Measurements from ENCODE around the gene DOLPP1.
"Not testable (repeated sequence)": the region's sequence is repeated elsewhere in the genome, so short reads cannot be mapped to it uniquely, and the experiment has no call there.

Gene DOLPP1

DNA sequence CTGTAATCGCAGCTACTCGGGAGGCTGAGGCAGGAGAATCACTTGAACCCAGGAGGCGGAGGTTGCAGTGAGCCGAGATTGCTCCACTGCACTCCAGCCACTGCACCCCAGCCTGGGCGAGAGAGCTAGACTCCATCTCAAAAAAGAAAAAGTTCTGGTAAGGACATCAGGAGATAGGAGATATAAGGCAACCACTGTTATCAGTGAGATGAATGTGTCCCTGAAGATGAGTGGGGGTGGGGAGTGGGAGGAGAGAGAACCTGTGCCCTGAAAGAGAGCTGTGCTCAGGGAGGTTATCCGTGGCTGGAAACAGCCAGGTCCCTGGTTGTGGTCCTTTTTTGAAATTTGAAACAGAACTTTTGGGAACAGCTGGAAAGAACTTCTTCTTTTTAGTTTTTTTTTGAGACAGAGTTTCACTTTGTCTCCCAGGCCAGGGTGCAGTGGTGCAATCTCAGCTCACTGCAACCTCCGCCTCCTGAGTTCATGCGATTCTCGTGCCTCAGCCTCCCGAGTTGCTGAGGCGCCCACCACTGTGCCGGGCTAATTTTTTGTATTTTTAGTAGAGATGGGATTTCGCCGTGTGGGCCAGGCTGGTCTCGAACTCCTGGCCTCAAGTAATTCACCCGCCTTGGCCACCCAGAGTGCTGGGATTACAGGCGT, 32.9 kb downstream of the DOLPP1 start:
- DNase-seq, result no peak

DNA sequence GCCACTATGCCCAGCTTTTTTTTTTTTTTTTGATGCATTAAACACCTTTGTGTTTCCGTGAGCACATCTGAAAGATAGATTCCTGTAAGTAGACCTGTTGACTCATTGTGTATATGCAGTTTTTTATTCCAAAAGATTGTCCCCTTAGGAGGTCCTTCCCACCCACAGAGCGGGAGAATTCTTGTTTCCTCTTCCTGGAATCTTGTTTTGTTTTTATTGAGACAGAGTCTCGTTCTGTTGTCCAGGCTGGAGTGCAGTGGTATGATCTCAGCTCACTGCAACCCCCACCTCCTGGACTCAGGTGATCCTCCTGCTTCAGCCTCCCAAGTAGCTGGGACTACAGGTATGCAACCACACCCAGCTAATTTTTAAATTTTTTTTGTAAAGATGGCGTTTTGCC, 37.9 kb downstream of the DOLPP1 start:
- no peak for DNase-seq

DNA sequence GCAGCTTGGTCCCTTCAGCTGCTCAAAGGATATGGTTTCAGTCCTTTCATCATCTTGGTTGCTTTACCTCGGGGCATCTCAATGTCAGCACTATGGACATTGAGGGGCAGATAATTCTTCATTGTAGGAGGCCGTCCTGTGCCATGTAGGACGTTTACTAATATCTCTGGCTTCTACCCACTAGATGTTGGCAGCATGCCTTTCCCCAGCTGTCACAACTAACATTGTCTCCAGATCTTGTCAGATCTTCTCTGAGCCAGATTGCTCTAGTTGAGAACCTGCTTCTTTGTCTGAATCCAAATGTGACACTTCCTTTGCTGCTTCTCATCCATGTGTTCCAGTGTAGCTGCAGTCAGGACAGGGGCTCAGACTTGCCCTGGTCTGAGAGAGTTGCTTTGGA, 40.6 kb downstream of the DOLPP1 start:
- DNase-seq, result no peak

DNA sequence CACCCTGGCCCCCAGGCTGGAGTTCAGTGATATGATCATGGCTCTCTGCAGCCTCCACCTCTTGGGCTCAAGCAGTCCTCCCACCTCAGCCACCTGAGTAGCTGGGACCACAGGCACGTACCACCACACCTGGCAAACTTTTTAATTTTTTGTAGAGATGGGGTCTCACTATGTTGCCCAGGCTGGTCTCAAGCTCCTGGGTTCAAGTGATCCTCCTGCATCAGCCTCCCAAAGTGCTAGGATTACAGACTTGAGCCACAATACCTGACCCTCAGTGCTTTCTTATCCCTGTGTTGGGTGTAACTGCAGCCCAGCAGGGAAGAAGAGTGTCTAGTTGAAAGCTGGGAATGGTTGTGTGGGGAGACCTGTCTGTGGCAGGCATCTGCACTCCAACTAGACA, 41.2 kb downstream of the DOLPP1 start:
- no peak for DNase-seq

DNA sequence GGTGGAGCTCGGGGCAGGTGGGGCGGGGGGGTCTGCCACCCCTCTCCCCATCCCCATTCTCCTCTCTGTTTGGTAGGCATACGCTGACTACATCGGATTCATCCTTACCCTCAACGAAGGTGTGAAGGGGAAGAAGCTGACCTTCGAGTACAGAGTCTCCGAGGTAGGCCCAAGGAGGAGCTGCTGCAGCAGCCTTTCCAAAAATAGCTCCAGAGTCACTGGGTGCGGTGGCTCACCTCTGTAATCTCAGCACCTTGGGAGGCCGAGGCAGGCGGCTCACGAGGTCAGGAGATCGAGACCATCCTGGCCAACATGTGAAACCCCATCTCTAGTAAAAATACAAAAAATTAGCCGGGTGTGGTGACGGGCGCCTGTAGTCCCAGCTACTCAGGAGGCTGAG, 42.1 kb downstream of the DOLPP1 start:
- DNase-seq, result not testable (repeated sequence)

DNA sequence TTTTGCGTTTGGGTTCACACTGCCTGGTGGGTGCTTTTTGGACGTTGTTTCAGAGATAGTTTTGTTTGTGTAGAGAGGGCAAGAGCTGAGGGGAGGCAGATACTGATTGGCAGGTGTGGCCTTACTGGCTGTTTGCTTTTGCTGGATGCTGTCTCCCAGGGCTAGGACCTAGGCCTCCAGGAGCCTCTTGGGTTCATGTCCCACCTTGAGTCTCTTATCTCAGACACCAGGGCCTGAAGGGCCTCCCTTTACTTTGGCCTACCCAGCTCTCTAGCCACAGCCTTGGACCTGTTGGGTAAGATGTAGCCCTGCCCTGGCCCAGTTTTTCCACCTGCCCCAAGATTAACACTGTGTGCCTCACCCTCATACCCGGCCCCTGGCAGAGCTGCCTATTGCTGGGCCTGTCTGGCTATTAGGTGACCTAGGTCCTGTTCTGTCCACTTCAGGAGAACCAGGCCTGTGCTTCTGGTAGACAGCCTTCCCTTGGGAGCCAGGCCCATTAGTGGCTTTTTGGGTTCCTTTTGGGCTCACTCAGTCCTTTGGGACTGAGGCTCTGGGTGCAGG, 43.7 kb downstream of the DOLPP1 start:
- DNase-seq, result no peak

DNA sequence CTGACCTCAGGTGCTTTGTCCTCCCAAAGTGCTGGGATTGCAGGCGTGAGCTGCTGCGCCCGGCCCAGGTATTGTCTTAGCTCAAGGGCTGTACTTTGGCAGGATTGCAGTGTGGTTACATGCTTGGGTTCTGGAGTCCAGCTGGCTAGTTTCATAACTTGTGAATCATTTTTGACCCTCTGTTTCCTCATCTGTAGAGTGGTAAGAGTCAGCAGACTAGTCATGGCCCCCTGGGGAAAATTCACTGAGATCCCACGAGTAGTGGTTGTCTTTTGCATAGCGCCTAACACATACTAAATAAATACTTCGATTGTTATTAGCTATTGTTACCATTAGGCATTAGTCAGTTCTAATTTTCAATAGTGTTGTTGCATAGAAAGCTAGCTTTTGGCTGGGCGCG, 44.6 kb downstream of the DOLPP1 start:
- no peak for DNase-seq

DNA sequence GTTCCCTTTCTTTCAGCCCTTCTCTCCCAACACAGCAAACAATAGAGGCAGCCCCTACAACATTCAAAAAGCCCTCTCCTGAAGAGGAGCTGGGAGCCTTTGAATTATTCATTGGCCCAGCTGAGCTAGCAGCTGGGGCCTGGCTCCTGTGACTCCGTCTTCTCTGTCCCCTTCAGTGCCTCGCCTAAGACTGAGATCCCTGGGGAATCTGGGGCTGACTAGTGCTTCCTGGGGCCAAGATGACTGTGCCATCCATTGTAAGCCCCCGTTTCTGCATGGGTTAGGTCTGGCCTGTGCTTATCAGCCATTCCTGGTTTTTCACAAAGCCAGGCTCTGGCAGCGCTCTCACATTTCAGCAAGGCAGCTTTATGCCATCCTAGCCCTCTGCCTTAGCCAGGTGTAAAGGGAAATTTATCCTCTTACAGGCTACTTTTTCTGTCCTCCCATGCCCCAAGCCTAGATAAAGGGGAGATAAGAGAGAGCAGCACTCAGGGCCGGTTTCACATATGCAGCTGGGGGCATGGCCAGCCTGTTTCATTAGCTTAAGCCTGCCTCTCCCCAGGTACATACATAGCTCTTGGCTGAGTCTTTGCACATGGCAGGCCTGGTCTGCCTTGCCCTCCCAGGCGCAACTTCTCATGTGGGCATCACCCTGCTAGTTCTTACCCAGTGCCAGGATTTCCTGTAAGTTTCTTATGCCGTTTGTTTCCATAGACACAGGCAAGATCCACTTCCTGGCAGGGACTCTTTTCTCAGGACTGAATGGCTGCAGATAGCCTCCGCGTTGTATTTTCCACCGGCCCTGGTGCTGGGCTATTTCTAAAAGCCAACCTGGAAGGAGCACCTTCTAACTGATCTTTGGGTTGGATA, 46.1 kb downstream of the DOLPP1 start:
- DNase-seq, result no peak

DNA sequence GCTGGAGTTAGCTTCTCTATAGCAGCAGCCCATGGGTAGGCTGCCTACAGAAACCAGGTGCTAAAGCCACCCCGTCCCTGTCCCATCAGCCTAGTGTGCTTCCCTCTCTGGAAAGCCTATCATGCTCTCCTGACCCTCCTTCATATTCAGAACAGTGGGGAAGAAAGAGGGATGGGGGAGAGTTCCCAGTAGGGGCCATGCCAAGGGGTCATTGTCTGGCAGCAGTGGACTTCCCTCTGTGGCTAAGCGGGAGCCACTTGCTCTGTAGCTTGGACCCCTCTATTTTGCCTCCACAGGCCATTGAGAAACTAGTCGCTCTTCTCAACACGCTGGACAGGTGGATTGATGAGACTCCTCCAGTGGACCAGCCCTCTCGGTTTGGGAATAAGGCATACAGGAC, 47.8 kb downstream of the DOLPP1 start:
- DNase-seq, result no peak

DNA sequence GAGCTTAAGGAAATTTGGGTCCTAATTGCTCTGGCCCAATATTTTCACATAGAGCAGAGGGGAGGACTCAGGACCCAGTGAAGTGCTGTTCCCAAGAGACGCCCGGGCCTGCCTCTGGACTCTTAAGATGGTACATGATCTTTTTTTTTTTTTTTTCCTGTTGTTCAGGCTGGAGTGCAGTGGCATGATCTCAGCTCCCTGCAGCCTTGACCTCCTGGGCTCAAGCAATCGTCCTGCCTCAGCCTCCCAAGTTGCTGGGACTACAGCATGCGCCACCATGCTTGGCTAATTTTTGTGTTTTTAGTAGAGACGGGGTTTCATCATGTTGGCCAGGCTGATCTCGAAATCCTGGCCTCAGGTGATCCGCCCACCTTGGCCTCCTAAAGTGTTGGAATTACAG, 49.4 kb downstream of the DOLPP1 start:
- DNase-seq, result not testable (repeated sequence)

DNA sequence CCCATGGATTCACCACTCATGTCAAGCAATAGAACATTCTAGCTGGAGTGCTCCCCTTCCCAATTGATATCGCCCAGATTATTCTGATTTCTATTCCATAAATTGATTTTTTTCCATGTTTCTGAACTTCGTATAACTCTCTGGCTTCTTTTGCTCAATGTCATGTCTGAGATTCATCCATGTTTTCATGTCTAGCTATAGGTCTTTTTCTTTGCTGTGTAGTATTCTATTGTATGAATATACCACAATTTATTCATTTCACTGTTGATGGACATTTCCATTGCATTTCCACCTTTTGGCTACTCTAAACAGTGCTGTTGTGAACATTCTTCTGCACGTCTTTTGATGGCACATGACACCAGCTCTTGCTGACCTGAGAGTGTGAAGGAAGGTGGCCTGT, 49.9 kb downstream of the DOLPP1 start:
- DNase-seq, result no peak

DNA sequence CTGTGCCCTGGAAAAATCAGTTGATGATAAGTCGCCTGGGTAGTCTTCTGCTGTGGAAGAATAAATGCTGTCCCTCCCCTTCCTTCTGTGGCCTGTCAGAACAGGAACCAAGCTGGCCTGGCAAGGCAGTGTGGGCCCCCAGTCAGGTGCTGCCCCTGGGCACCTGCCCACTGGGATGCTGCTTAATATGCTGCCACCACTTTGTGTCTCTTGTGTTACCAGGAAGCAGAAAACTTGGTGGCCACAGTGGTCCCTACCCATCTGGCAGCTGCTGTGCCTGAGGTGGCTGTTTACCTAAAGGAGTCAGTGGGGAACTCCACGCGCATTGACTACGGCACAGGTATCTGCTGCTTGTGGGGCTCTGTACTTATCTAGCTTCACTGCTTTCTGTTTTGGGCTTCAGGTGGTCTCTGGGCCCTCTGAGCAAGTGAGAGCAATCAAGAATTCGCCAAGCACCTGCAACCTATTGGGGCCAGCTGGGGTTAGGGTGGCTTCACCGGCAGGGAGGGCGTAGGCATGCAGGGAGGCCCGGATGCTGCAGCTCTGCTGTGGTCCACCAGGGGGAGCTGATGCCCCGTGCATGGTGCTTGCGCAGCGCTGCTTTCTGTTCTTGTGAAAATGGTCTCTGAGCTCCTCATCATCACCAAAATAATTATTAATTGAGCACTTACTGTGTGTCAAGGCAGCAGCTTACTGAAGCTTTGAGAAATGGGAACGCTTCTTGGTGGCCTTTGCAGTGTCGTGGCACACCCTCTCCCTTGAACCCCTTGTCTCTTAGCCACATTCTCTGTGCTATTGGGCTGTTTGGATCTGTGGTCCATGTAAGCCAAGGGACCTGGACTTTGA, 50.6 kb downstream of the DOLPP1 start:
- DNase-seq, result peak; percentile 87

DNA sequence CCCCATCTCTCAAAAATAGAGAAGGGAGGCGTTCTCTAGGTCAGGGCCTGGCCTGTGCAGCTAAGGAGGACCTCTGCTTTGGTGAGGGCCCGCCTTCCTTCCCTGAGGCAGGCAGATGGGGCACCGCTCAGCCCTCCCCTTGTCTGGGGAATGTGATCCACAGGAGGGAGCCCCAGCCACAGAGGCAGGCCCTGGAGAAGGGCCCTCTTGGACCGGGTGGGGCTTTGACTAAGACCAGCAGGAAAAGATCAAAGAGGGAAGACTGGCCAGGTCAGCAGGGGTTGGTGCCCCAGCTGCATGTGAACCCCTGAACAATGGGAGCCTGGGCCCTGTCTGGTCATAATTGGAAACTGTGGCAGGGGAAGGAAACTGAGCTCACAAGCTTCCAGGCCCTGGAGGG, 52.2 kb downstream of the DOLPP1 start:
- no peak for DNase-seq

DNA sequence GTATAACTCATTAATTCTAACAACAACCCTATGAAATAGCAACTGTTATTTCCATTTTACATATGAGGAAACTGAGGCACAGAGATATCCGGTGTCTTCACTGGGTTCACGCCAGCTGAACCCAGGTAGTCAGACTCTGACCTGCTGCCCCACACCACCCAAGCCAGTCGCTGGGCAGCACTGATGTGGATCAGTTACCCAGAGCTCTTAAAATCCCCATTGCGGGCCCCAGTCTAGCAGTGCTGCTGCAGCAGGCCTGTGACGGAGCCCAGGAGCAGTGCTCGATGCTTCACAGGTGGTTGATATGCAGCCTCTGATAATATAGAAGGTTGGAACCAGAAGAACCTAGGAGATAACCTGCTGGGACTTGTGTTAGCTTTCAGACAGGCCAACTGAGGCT, 54.6 kb downstream of the DOLPP1 start:
- no peak for DNase-seq

DNA sequence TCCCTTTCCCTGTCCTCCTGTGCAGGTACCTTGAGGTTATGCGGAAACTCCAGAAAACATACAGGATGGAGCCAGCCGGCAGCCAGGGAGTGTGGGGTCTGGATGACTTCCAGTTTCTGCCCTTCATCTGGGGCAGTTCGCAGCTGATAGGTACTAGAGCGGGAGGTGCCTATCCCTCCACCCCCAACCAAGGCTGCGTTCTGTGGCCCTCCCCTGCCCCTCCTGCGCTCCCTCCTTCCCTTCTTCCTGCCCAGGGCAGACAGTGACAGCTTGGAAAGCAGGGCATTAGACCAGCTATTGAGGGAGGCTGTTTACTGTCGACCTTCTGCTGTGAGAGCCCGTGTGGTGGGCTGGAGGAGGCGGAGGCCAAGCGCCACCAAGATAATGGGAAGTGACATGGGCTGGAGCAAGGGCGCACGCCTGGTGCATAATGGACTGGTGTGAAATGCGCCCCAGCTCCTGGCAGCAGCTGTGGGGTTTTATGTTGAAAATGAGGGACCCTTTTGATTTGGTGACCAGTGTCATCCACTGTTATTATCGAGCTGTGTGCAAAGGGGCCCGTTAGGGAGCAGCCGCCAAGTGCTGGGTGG, 55.6 kb downstream of the DOLPP1 start:
- no peak for DNase-seq

DNA sequence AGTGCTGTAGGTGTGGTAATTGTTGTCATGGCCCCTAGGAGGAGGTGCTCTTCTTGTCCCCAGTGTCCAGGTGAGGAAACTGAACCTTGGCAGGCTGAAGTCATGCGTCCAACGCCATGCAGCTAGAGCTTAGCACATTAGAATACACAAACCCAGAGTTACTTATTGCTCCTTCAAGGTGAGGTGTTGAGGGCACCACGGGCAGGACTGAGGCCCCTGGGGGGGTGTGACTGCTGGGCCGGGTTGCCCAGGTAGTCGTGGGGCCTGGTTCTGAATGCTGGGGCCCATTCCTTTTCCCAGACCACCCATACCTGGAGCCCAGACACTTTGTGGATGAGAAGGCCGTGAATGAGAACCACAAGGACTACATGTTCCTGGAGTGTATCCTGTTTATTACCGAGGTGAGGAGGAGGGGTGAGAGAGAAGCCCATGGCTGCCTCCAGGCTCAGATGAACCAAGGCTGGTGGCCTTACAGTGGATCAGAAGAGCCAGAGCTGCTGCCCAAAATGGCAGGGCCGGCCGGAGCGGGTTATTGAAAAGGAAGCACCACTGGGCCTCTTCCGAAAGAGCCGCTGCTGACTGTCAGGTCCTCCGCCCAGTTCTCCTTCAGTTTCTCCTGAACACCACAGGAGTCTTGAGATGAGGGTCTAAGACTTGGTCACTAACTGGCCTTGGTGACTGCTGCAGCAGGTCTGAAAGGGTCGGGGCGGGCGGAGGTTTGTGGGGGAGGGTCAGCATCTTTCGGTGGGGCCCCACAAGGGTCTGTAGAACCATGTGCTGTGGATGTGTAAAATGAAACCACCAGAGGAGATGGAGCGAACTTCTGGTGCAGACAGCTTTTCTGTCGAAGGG, 56.6 kb downstream of the DOLPP1 start:
- no peak for DNase-seq

DNA sequence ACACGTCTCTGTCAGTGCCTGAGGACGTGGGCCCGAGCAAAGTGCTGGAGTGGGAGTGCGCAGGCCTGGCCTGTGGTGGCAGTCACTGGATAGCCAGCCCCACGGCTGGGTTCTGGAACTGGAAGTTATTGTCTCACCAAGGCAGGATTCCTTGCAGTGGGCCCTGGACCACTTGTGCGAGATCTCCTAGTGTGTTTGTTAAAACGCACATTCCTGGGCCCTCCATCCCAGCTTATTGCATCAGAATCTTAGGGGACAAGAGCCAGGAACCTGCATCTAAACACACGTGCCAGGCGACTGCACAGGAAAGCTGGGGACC, 57.2 kb downstream of the DOLPP1 start:
- no peak for DNase-seq

DNA sequence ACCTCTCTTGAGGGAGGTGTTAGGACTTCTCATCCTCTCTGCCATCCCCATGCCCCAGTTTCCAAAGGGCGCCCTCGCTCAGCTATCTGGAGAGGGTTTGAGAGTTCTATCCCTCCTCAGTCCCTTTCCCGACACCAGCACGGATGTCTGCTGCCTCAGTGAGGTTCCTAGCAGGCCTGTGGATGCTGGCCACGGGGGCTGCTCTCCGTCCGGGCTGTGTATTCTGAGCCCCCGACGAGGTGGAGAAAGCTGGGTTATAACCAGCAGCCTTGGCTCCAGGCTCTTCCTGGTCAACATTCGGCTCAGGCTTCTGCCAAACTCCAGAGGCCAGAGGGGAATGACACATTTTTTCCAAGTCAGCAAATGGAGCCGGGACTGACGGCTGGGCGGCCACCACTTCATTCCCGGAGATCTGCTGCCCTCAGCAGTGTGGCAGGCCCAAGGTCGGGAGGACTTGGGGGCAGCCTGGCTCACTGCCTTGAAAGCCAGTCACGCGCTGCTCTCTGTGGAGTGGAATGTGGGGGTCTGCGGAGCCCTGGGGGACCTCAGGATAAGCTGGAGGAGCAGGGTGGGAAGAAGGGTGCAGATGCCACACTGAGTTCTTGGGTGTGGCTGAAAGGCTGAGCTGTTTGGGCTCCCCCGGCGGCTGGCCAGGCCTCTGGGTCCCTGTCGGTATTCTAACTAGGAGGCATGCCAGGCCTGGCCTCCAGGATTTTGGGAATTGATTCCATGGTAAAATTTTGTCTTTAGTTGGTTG, 57.7 kb downstream of the DOLPP1 start:
- DNase-seq, result no peak

DNA sequence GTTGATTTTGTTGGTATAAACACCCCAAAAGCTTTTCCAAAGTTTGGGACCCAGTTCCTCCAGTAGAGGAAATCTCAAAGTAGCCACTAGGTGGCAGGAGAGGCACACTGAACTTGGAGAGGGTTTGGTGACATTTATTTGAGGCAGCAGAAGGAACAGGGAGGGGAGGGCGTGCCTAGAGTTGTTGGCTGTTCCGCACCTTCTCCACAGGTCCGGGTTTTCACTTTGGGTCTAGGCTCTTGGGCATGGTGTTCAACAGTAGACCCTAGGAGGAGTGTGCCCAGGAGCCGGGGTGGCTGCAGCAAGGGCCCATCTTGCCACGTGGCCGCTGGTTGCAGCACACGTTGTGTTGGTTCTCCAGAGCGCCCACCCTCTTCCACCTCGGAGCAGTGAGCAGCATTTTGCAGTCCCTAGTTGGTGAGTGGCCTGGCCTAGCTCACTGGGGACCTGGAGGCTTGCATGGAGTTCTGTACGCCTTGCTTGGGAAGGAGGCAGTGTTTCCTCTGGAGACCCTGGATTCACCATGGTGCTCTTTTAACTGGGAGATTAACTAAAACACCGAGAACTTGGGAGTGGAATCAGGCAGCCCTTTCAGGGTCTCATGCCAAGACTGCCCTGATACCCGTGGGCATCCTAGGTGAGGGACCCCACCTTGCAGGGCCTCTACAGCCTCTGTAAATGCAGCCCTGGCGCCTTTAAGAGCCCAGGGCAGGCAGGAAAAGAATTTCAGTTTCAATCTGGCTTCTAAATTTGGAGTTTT, 58.5 kb downstream of the DOLPP1 start:
- peak; percentile 75 for DNase-seq

DNA sequence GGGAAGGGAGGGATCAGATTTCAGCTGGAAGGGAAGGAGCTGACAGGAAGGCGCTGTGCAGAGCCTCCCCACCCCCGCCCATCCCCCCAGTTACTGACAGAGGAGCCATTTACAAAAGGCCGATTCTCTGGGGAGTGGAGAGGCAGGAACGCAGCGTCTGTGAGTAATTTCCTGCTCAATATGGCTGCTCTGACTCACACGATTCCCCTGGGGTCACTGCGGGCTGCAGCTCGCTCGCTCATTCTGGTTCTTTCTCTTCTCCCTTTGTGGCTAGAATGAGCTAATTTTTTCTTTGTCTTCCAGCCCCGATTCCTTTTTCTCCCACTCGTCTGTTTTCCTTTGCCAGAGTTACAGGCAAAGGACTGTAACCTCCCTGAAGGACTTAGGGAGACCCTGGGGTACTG, 59.1 kb downstream of the DOLPP1 start:
- DNase-seq, result peak; percentile 77
